Measurements from ENCODE around the gene KHK.

DNA sequence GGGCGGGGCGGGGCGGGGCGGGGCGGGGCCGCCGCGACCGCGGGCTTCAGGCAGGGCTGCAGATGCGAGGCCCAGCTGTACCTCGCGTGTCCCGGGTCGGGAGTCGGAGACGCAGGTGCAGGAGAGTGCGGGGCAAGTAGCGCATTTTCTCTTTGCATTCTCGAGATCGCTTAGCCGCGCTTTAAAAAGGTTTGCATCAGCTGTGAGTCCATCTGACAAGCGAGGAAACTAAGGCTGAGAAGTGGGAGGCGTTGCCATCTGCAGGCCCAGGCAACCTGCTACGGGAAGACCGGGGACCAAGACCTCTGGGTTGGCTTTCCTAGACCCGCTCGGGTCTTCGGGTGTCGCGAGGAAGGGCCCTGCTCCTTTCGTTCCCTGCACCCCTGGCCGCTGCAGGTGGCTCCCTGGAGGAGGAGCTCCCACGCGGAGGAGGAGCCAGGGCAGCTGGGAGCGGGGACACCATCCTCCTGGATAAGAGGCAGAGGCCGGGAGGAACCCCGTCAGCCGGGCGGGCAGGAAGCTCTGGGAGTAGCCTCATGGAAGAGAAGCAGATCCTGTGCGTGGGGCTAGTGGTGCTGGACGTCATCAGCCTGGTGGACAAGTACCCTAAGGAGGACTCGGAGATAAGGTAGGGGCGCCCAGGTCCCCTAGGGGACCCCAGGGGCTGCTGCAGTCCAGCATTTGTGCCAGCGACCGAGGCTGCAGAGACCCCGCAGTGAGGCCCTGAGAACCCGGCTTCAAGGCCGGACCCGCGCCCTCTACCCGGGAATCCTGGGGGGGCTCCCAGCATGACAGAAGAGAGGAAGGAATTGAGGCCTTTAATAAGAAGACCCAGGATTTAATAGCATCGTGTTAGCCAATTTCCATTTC is at the start of gene KHK:
- no peak for TF ChIP-seq POLR2A (IDR thresholded peaks at IDR 0.05; ENCODE audit: low read length)
- no peak for TF ChIP-seq GATA1 (IDR thresholded peaks at IDR 0.05; ENCODE audit: low read depth, low read length)

Measured in erythroblast (primary cell).